Aorta (tissue), 5 donors: ENCODE data around the gene NPM3. TPM values are rescaled to one million over a fixed set of nuclear protein-coding genes. Genes with fewer than 3 reads are reported as not detected.

Experiments used
- ATAC-seq: fragments of 200-7000 bp; cut with Tn5 transposase; one replicate; pipeline ENCODE4 v1.9.1; 2022; ENCODE audit warnings: moderate library complexity; ENCODE audit not compliant: low FRiP score
- DNase-seq, 2 donors: peaks; one replicate each; pipeline ENCODE4 v3.0.0-alpha.2; 2020
- H3K27ac ChIP-seq, 2 donors: one replicate each; pipeline ENCODE4 v1.5.1; 2013; ENCODE audit warnings: low read length in 2 of 2, mild to moderate bottlenecking in 2 of 2, moderate library complexity in 2 of 2, control low read depth in 1 of 2, inconsistent platforms in 1 of 2, low read depth in 1 of 2
- H3K27me3 ChIP-seq, 2 donors: one replicate each; pipeline ENCODE4 v1.6.1; 2013; ENCODE audit warnings: control low read depth in 1 of 2, low read length in 1 of 2, mild to moderate bottlenecking in 1 of 2, moderate library complexity in 1 of 2; ENCODE audit not compliant: insufficient read depth in 2 of 2, control insufficient read depth in 1 of 2
- H3K36me3 ChIP-seq, 2 donors: one replicate each; pipeline ENCODE4 v1.6.1; 2013; ENCODE audit warnings: control low read depth in 1 of 2, low read length in 1 of 2, mild to moderate bottlenecking in 1 of 2; ENCODE audit not compliant: insufficient read depth in 2 of 2, control insufficient read depth in 1 of 2
- H3K4me1 ChIP-seq, 2 donors: one replicate each; pipeline ENCODE4 v1.6.1; 2013; ENCODE audit warnings: low read length in 2 of 2, control low read depth in 1 of 2, mild to moderate bottlenecking in 1 of 2, moderate library complexity in 1 of 2; ENCODE audit not compliant: insufficient read depth in 2 of 2, control insufficient read depth in 1 of 2
- H3K4me3 ChIP-seq, 2 donors: one replicate each; pipeline ENCODE4 v1.5.1; 2013; ENCODE audit warnings: low read length in 2 of 2, control low read depth in 1 of 2, mild to moderate bottlenecking in 1 of 2
- H3K9me3 ChIP-seq: one replicate; pipeline ENCODE4 v1.6.1; 2013; ENCODE audit warnings: mild to moderate bottlenecking, low read length; ENCODE audit not compliant: control insufficient read depth
- WGBS, 2 donors: extraction: QIAGEN DNeasy Blood & Tissue Kit; methylation state at CpG; one replicate each; pipeline ENCODE4 v1.1.7; 2013; 5-methylcytosine and 5-hydroxymethylcytosine counted together
- intact Hi-C, 2 donors: fragments of 100-400 bp; cut with DNase I; formaldehyde crosslinking; loops; one replicate each; pipeline versions ENCODE4 v1.14.2 to v1.15.0; 2022
- polyA plus RNA-seq, 2 donors: library from polyadenylated mRNA; stranded (reverse); fragments of 200-250 nt; gene quantifications; one replicate each; pipeline ENCODE4 v1.2.3, GENCODE V29; 2013
- total RNA-seq, 2 donors: library from RNA; stranded (reverse); fragmentation: NEBNext Ultra II Directional; extraction: Animal tissue kit (Norgen Biotek cat#: 25700); gene quantifications; one replicate each; pipeline ENCODE4 v1.2.1, GENCODE V29; 2021
- donor health status: healthy with polysubstance abuse.
- donor health status: Bipolar disorder and iron deficiency.
- donor health status: DM: no; HTN: no; CAD: no.
- donor health status: DM: no; HTN: no; CAD: no.
- donor health status: DM: yes; HTN: yes; CAD: no.

Gene NPM3
- total and polyA plus RNA-seq, 4 donors = 12.7 to 22.3 (median 19.2) TPM

- DNase-seq = no peak
- Histone ChIP-seq H3K4me1 (no peaks in the 10 kb centered on the region), H3K36me3 (no peaks in the 10 kb centered on the region), H3K27me3 (no peaks in the 10 kb centered on the region), H3K4me3 (no peak overlapping the region), H3K27ac (no peak overlapping the region), H3K9me3 (no peaks in the 10 kb centered on the region)
- ATAC-seq = no peak
- intact Hi-C loops = no loop called here
- 67 to 75% methylated on average over 6 of the region's 6 CpGs for WGBS, 2 donors
Observed at GRCh38 chr10:101772017-101772894, 11.0 kb downstream of the NPM3 start.

- H3K27me3 ChIP-seq = no peaks in the 10 kb centered on the region
- intact Hi-C loops = no loop called here
Observed at GRCh38 chr10:101771380-101771779, 11.9 kb downstream of the NPM3 start.

GRCh38 chr10:101770331-101771215 is 12.7 kb downstream of the NPM3 start:
- Histone ChIP-seq H3K36me3 (no peaks in the 10 kb centered on the region), H3K4me3 (no peak overlapping the region), H3K4me1 (no peaks in the 10 kb centered on the region), H3K9me3 (no peaks in the 10 kb centered on the region), H3K27me3 (no peaks in the 10 kb centered on the region), H3K27ac (no peak overlapping the region)
- intact Hi-C loops = no loop called here
- ATAC-seq (no peak), DNase-seq (no peak)
- 84 to 88% methylated on average over 41 of the region's 41 CpGs for WGBS, 2 donors

More at GRCh38 chr10:101771380-101771779, 11.9 kb downstream of the NPM3 start:
- 94 to 95% methylated on average over 10 of the region's 10 CpGs for WGBS, 2 donors
- DNase-seq (no peak), ATAC-seq (no peak)
- Histone ChIP-seq H3K4me1 (no peaks in the 10 kb centered on the region), H3K9me3 (no peaks in the 10 kb centered on the region), H3K4me3 (no peak overlapping the region), H3K27ac (no peak overlapping the region), H3K36me3 (no peaks in the 10 kb centered on the region)

GRCh38 chr10:101769541-101770180 is 13.6 kb downstream of the NPM3 start:
- no peak overlapping the region for H3K27ac ChIP-seq
- intact Hi-C loops = no loop called here
- no peak for DNase-seq
- H3K27me3 ChIP-seq = no peaks in the 10 kb centered on the region
- no peaks in the 10 kb centered on the region for H3K36me3 ChIP-seq
- ATAC-seq = no peak
- WGBS, 2 donors = 85 to 91% methylated on average over 5 of the region's 5 CpGs
- H3K4me3 ChIP-seq = no peak overlapping the region
- H3K9me3 ChIP-seq = no peaks in the 10 kb centered on the region
- no peaks in the 10 kb centered on the region for H3K4me1 ChIP-seq

GRCh38 chr10:101768791-101769170 is 14.5 kb downstream of the NPM3 start:
- Histone ChIP-seq H3K27ac (no peak overlapping the region), H3K36me3 (no peaks in the 10 kb centered on the region), H3K27me3 (no peaks in the 10 kb centered on the region), H3K4me1 (no peaks in the 10 kb centered on the region), H3K4me3 (no peak overlapping the region), H3K9me3 (no peaks in the 10 kb centered on the region)
- WGBS, 2 donors = 83 to 87% methylated on average over 8 of the region's 8 CpGs
- DNase-seq = no peak
- ATAC-seq = no peak
- intact Hi-C loops = no loop called here

- H3K4me3 ChIP-seq = no peak overlapping the region
- DNase-seq (no peak), ATAC-seq (no peak)
- H3K4me1 ChIP-seq = no peaks in the 10 kb centered on the region
- H3K27ac ChIP-seq = no peak overlapping the region
- 60 to 62% methylated on average over 14 of the region's 14 CpGs for WGBS, 2 donors
- intact Hi-C loops = no loop called here
- H3K36me3 ChIP-seq = no peaks in the 10 kb centered on the region
- H3K27me3 ChIP-seq = no peaks in the 10 kb centered on the region
- no peaks in the 10 kb centered on the region for H3K9me3 ChIP-seq
Observed at GRCh38 chr10:101767966-101768790, 15.1 kb downstream of the NPM3 start.

GRCh38 chr10:101767600-101767945 is 15.7 kb downstream of the NPM3 start:
- ATAC-seq (no peak), DNase-seq (no peak)
- Histone ChIP-seq H3K9me3 (no peaks in the 10 kb centered on the region), H3K27ac (no peak overlapping the region), H3K4me1 (no peaks in the 10 kb centered on the region), H3K4me3 (no peak overlapping the region), H3K27me3 (no peaks in the 10 kb centered on the region), H3K36me3 (no peaks in the 10 kb centered on the region)
- WGBS, 2 donors = 49 to 61% methylated on average over 6 of the region's 6 CpGs
- intact Hi-C loops = no loop called here
